K562 (cell line): ENCODE data around the gene PCARE. TPM values are rescaled to one million over a fixed set of nuclear protein-coding genes. Genes with fewer than 3 reads are reported as not detected.

Experiments used
- ATAC-seq: fragments of 200-7000 bp; cut with Tn5 transposase; 3 replicates; pipeline ENCODE4 v1.9.1; 2020; ENCODE audit warnings: moderate library complexity
- BruUV-seq: library from RNA; stranded (reverse); fragments of 400-500 nt; replicated peaks from 2 replicates; lab custom pipeline; 2021; lab: Mats Ljungman, UMichigan
- CTCF ChIA-PET: fragments of 300-600 bp; formaldehyde crosslinking; extraction: SDS; loops from one replicate; lab custom pipeline; 2021; ENCODE audit warnings: low intra/inter-chr PET ratio; lab: Yijun Ruan, JAX
- POLR2A ChIA-PET: fragments of 300-600, 350-650 bp; sonication (Branson Sonifier 250); formaldehyde crosslinking; extraction: SDS; loops from one replicate; lab custom pipeline; 2021; ENCODE audit warnings: antibody characterized with exemption, inconsistent platforms; lab: Yijun Ruan, JAX
- DNase-seq, 4 experiments: peaks; one replicate each; pipeline versions ENCODE4 v3.0.0 to v3.0.0-alpha.2; 2011 to 2018; ENCODE audit warnings: low spot score in 3 of 4, mixed read lengths in 3 of 4; ENCODE audit errors: extremely low read depth in 1 of 4
- FAIRE-seq: peaks from 2 replicates; lab custom pipeline; 2011; peaks lifted over from hg19 to GRCh38; lab: Jason Lieb, UNC
- H2AFZ ChIP-seq: 2 replicates; pipeline ENCODE4 v1.6.0; 2011; ENCODE audit warnings: low read depth, low read length, control low read depth, inconsistent platforms
- H3K27ac ChIP-seq: fragments of 200-600 bp; 3 replicates; pipeline ENCODE4 v1.8.0; 2011; ENCODE audit warnings: low read depth, mild to moderate bottlenecking, control low read depth, inconsistent platforms, low read length, moderate library complexity, mixed read lengths; ENCODE audit errors: extremely low read depth
- H3K27me3 ChIP-seq, 2 experiments: fragments of 300-600 bp in 1 of 2; 2 replicates in 1 of 2; 3 replicates in 1 of 2; pipeline versions ENCODE4 v1.6.0 to v1.8.0; 2011; ENCODE audit warnings: inconsistent platforms in 2 of 2, low read length in 2 of 2, mild to moderate bottlenecking in 1 of 2, mixed read lengths in 1 of 2, moderate library complexity in 1 of 2; ENCODE audit not compliant: control insufficient read depth in 2 of 2, insufficient read depth in 2 of 2
- H3K36me3 ChIP-seq: fragments of 300-600 bp; 3 replicates; pipeline ENCODE4 v1.8.0; 2011; ENCODE audit warnings: mild to moderate bottlenecking, low read length, inconsistent platforms; ENCODE audit not compliant: control insufficient read depth, insufficient read depth
- H3K4me1 ChIP-seq, 2 experiments: fragments of 200-600 bp in 1 of 2; replicated peaks in 1 of 2; 2 replicates in 1 of 2; 3 replicates in 1 of 2; pipeline versions ENCODE4 v1.5.1 to v1.8.0; 2011; ENCODE audit warnings: inconsistent platforms in 2 of 2, low read length in 2 of 2, mild to moderate bottlenecking in 1 of 2, mixed read lengths in 1 of 2, moderate library complexity in 1 of 2; ENCODE audit not compliant: control insufficient read depth in 2 of 2, insufficient read depth in 2 of 2
- H3K4me2 ChIP-seq: 2 replicates; pipeline ENCODE4 v1.6.1; 2011; ENCODE audit warnings: low read length, control low read depth, inconsistent platforms, mixed read lengths; ENCODE audit not compliant: insufficient read depth
- H3K4me3 ChIP-seq: fragments of 200-600 bp; sonication (generic), shearing (Covaris generic); 2 replicates; pipeline ENCODE4 v1.5.1; 2016; ENCODE audit warnings: control low read depth, inconsistent platforms
- H3K79me2 ChIP-seq: fragments of 200-600 bp; 3 replicates; pipeline ENCODE4 v1.8.0; 2011; ENCODE audit warnings: low read length, inconsistent platforms; ENCODE audit not compliant: control insufficient read depth, insufficient read depth
- H3K9ac ChIP-seq, 2 experiments: 2 replicates each; pipeline versions ENCODE4 v1.6.0 to v1.6.1; 2011; ENCODE audit warnings: low read depth in 2 of 2, low read length in 2 of 2, control low read depth in 1 of 2, inconsistent platforms in 1 of 2, mild to moderate bottlenecking in 1 of 2, mixed read lengths in 1 of 2; ENCODE audit not compliant: insufficient read depth in 1 of 2
- H3K9me1 ChIP-seq: one replicate; pipeline ENCODE4 v1.6.0; 2011; ENCODE audit warnings: inconsistent platforms, mild to moderate bottlenecking, low read length, moderate library complexity; ENCODE audit not compliant: control insufficient read depth, insufficient read depth
- H3K9me3 ChIP-seq: replicated peaks from 2 replicates; pipeline ENCODE4 v1.5.1; 2011; ENCODE audit warnings: low read depth, low read length, inconsistent platforms; ENCODE audit not compliant: control insufficient read depth, insufficient read depth
- H4K20me1 ChIP-seq: replicated peaks from 2 replicates; pipeline ENCODE4 v1.6.1; 2011; ENCODE audit warnings: low read length, inconsistent platforms, mixed read lengths; ENCODE audit not compliant: control insufficient read depth, insufficient read depth
- CBFB ChIP-seq: sonication (generic); formaldehyde crosslinking; IDR thresholded peaks from 2 replicates; pipeline ENCODE4 v1.4.0; 2020; ENCODE audit warnings: mild to moderate bottlenecking, missing genetic modification reagents
- CC2D1A ChIP-seq: fragments of 450-650 bp; IDR thresholded peaks from 2 replicates; pipeline ENCODE4 v1.6.1; 2017; ENCODE audit warnings: mild to moderate bottlenecking
- DLX4 ChIP-seq: fragments of 250-450 bp; sonication (Bioruptor Pico); IDR thresholded peaks from 2 replicates; pipeline ENCODE4 v1.6.1; 2021; ENCODE audit warnings: mild to moderate bottlenecking
- EP400 ChIP-seq: fragments of 450-650 bp; IDR thresholded peaks from 2 replicates; pipeline ENCODE4 v1.6.1; 2017; ENCODE audit warnings: antibody characterized with exemption, mild to moderate bottlenecking, moderate library complexity
- HMBOX1 ChIP-seq: sonication (generic); IDR thresholded peaks from 2 replicates; pipeline ENCODE4 v1.6.1; 2016
- HOXB6 ChIP-seq: fragments of 250-450 bp; sonication (Bioruptor Pico); IDR thresholded peaks from 2 replicates; pipeline ENCODE4 v1.5.1; 2022; ENCODE audit warnings: mild to moderate bottlenecking, borderline replicate concordance
- NCOA1 ChIP-seq: fragments of 450-650 bp; IDR thresholded peaks from 2 replicates; pipeline ENCODE4 v1.6.1; 2016; ENCODE audit warnings: low read depth
- PML ChIP-seq: IDR thresholded peaks from 2 replicates; pipeline ENCODE4 v1.6.1; 2012; ENCODE audit warnings: low read length, inconsistent platforms
- REST ChIP-seq, 2 experiments: fragments of 450-650 bp; formaldehyde crosslinking in 1 of 2; IDR thresholded peaks; 2 replicates each; pipeline versions ENCODE4 v1.4.0 to v1.6.1; 2014 to 2020; ENCODE audit warnings: mild to moderate bottlenecking in 2 of 2, borderline replicate concordance in 1 of 2, low read depth in 1 of 2
- TCF7L2 ChIP-seq: fragments of 150-350 bp; IDR thresholded peaks from 2 replicates; pipeline ENCODE4 v1.6.1; 2016; ENCODE audit warnings: low read depth, mild to moderate bottlenecking, low read length, moderate library complexity
- U2AF1 ChIP-seq: fragments of 200-400 bp; formaldehyde crosslinking; optimal IDR thresholded peaks from 2 replicates; pipeline ENCODE3; 2017; ENCODE audit warnings: mild to moderate bottlenecking, low read depth, low read length, moderate library complexity
- ZNF696 ChIP-seq: fragments of 250-450 bp; sonication (Bioruptor Pico); conservative IDR thresholded peaks from 2 replicates; pipeline ENCODE4 v1.4.0; 2020; ENCODE audit warnings: mild to moderate bottlenecking, moderate library complexity
- WGBS: fragments of 100-300 bp; shearing (Covaris generic); methylation state at CpG from one replicate; pipeline ENCODE4 v1.1.6; 2016; ENCODE audit warnings: low coverage, mixed read lengths; ENCODE audit not compliant: insufficient coverage; ENCODE audit errors: missing lambda C conversion rate; 5-methylcytosine and 5-hydroxymethylcytosine counted together
- in situ Hi-C: fragments of 300-500 bp; cut with MboI; formaldehyde crosslinking; loops from 4 replicates; pipeline ENCODE4 v1.15.0; 2018; ENCODE audit warnings: inconsistent platforms, mixed read lengths
- intact Hi-C: fragments of 100-400 bp; cut with micrococcal nuclease; formaldehyde crosslinking; loops from 2 replicates; pipeline ENCODE4 v1.14.2; 2022
- polyA plus RNA-seq, 8 experiments: library from polyadenylated mRNA; depleted of rRNA in 4 of 8; stranded (reverse) in 5 of 8; unstranded in 3 of 8; fragments of >200 nt; fragmentation: Nextera tagmentation in 2 of 8; fragmentation: Illumina TruSeq in 1 of 8; extraction: Ambion mirVana in 2 of 8; extraction: Trizol in 1 of 8; gene quantifications; 2 replicates each; pipeline versions ENCODE4 v1.2.1 to v1.2.3, GENCODE V29; 2011 to 2014; ENCODE audit warnings: inconsistent platforms in 1 of 8, missing spikeins in 1 of 8
- total RNA-seq, 7 experiments: library from RNA; depleted of rRNA in 6 of 7; stranded (reverse); fragments of >200 nt in 6 of 7; fragmentation: Illumina TruSeq in 2 of 7; extraction: Trizol in 2 of 7; gene quantifications; 2 replicates each; pipeline versions ENCODE4 v1.2.1 to v1.2.3, GENCODE V29; 2011 to 2021; ENCODE audit warnings: low replicate concordance in 1 of 7

The PCARE gene
- total and polyA plus RNA-seq, 9 of the 15 experiments (the other 6 are each of a cell fraction or from before 2014, with no cell fraction given) = not detected

- WGBS = 1% methylated on average over 4 of the region's 4 CpGs
- Histone ChIP-seq H3K79me2 (no peaks in the 10 kb centered on the region), H3K4me1 (no peaks in the 10 kb centered on the region), H3K9ac (no peak overlapping the region), H3K36me3 (no peaks in the 10 kb centered on the region), H3K4me2 (no peak overlapping the region), H3K27me3 (peaks cover 6 to 45% of the 10 kb centered on the region in 2 experiments; a peak in 4 of 5 replicates), H3K4me3 (no peak overlapping the region), H3K9me1 (no peaks in the 10 kb centered on the region), H2AFZ (no peak overlapping the region), H3K27ac (no peak overlapping the region), H4K20me1 (no peaks in the 10 kb centered on the region), H3K9me3 (no peaks in the 10 kb centered on the region)
- POLR2A ChIA-PET = interaction anchor here (1.0 to 1.1 kb wide), 2 partner anchors 10 to 31 kb away, joined by 3 read pairs; no protein-coding TSS in a partner anchor
- no TSS peak for BruUV-seq
- DNase-seq = no peak
- ATAC-seq = no peak
- CTCF ChIA-PET = no interaction called here
- intact Hi-C loops (loop anchor here (10.0 kb wide), 1 partner anchor 121 kb away; no protein-coding TSS in a partner anchor), in situ Hi-C loops (no loop called here)
- no peak for FAIRE-seq
- TF ChIP-seq NCOA1 = no peak
- TF ChIP-seq DLX4 (CRISPR knock-in tag) = no peak
- TF ChIP-seq HMBOX1 = no peak
- TF ChIP-seq CC2D1A = no peak
- no peak for TF ChIP-seq HOXB6 (CRISPR knock-in tag)
- no peak for TF ChIP-seq REST (IDR thresholded peaks at IDR 0.05; ENCODE audit: borderline replicate concordance)
- TF ChIP-seq REST (CRISPR knock-in tag; IDR thresholded peaks at IDR 0.05; ENCODE audit: low read depth) = no peak
- no peak for TF ChIP-seq ZNF696 (CRISPR knock-in tag)
- no peak for TF ChIP-seq EP400
- no peak for TF ChIP-seq PML
- TF ChIP-seq U2AF1 = no peak
- TF ChIP-seq CBFB (CRISPR knock-in tag) = no peak
- TF ChIP-seq TCF7L2 = no peak
Observed at GRCh38 chr2:29073933-29074332, 390 bp downstream of the PCARE start.
